Measurements from ENCODE around the gene CHRDL2.

Gene CHRDL2

GRCh38 chr11:74684661-74685060 lies 46.6 kb downstream of the CHRDL2 start:
- no peak overlapping the region for H3K4me3 ChIP-seq (ENCODE audit: low read depth, low read length)
- no peak for TF ChIP-seq CTCF (IDR thresholded peaks at IDR 0.05; ENCODE audit: low read depth, low read length)

GRCh38 chr11:74683941-74684481 lies 47.2 kb downstream of the CHRDL2 start:
- H3K4me3 ChIP-seq (ENCODE audit: low read depth, low read length), result no peak overlapping the region
- no peak for TF ChIP-seq CTCF (IDR thresholded peaks at IDR 0.05; ENCODE audit: low read depth, low read length)

- no peak overlapping the region for H3K4me3 ChIP-seq (ENCODE audit: low read depth, low read length)
- TF ChIP-seq CTCF (IDR thresholded peaks at IDR 0.05; ENCODE audit: low read depth, low read length), result no peak
These were observed 47.9 kb downstream of the CHRDL2 start for GRCh38 chr11:74683279-74683871.

- no peak for TF ChIP-seq CTCF (IDR thresholded peaks at IDR 0.05; ENCODE audit: low read depth, low read length)
- no peak overlapping the region for H3K4me3 ChIP-seq (ENCODE audit: low read depth, low read length)
These were observed 48.4 kb downstream of the CHRDL2 start for GRCh38 chr11:74682731-74683278.

GRCh38 chr11:74681686-74682651 lies 49.3 kb downstream of the CHRDL2 start:
- TF ChIP-seq CTCF (IDR thresholded peaks at IDR 0.05; ENCODE audit: low read depth, low read length), result no peak

GRCh38 chr11:74680703-74681531 lies 50.3 kb downstream of the CHRDL2 start:
- TF ChIP-seq CTCF (IDR thresholded peaks at IDR 0.05; ENCODE audit: low read depth, low read length), result no peak
- H3K4me3 ChIP-seq (ENCODE audit: low read depth, low read length), result no peak overlapping the region

More at GRCh38 chr11:74681686-74682651, 49.3 kb downstream of the CHRDL2 start:
- no peak overlapping the region for H3K4me3 ChIP-seq (ENCODE audit: low read depth, low read length)

Data from WI38 (cell line).